K562 (cell line): ENCODE data around the gene INTS6.

Experiments
- MEF2A ChIP-seq: IDR thresholded peaks from 2 replicates; pipeline ENCODE4 v1.6.1; 2011; ENCODE audit warnings: low read depth, mild to moderate bottlenecking, low read length, moderate library complexity; ENCODE audit not compliant: control insufficient read depth
- YY1 ChIP-seq, 3 experiments: IDR thresholded peaks; 2 replicates each; pipeline ENCODE4 v1.6.1; 2011; ENCODE audit warnings: low read length in 2 of 3, mild to moderate bottlenecking in 2 of 3, moderate library complexity in 2 of 3, borderline replicate concordance in 1 of 3, control low read depth in 1 of 3, low read depth in 1 of 3; ENCODE audit not compliant: insufficient read depth in 3 of 3, insufficient replicate concordance in 2 of 3, control insufficient read depth in 1 of 3, insufficient read length in 1 of 3; ENCODE audit errors: extremely low read depth in 1 of 3
- ZBTB17 ChIP-seq: fragments of 450-650 bp; formaldehyde crosslinking; IDR thresholded peaks from 2 replicates; pipeline ENCODE4 v1.4.0; 2020; ENCODE audit warnings: mild to moderate bottlenecking
- ZNF384 ChIP-seq: IDR thresholded peaks from 2 replicates; pipeline ENCODE4 v1.6.1; 2012; ENCODE audit warnings: low read depth, low read length, improper control_type of control experiment
- TF ChIP-seq, protein P1 (sequence below): fragments of 450-650 bp; formaldehyde crosslinking; IDR thresholded peaks from 2 replicates; pipeline ENCODE4 v1.4.0; 2022; ENCODE audit warnings: missing genetic modification characterization
- TF ChIP-seq, protein P2 (sequence below), 3 experiments: IDR thresholded peaks in 2 of 3; conservative IDR thresholded peaks in 1 of 3; 2 replicates each; pipeline ENCODE4 v1.5.1; 2011 to 2012; ENCODE audit warnings: low read length in 3 of 3, mild to moderate bottlenecking in 3 of 3, control low read depth in 2 of 3, improper control_type of control experiment in 1 of 3, inconsistent platforms in 1 of 3, low read depth in 1 of 3, mixed read lengths in 1 of 3, moderate library complexity in 1 of 3; ENCODE audit not compliant: insufficient read depth in 2 of 3

DNA sequence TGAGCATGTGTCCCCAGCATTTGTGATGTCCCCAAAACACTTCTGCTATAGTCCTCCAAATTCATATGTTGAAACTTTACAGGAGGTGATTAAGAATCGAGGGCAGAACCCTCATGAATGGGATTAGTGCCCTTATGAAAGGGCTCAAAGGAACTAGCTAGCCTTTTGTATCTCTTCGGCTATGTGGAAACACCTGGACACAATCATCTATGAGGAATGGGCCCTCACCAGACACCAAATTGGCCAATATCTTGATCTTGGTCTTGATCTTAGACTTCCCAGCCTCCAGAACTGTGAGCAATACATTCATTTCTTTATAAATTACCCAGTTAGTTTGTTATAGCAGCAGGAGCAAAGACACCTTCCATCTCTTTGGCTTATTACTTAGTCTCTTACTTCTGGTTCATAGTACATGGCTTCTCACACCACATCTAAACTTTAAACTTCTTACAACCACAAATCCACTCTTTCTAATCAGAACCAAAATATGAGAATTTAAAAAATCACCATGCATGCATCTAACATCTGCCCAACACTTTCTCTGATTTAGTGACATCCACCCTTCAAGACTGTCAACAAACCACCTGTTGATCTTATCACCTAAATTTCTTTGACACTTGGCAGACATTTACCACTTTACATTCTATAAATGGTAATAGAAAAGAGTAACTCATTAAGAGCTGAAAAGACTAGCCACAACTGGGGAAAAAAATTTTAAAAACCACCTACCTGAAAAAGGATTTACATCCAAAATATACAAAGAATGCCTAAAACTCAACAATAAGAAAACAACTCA, 120.1 kb downstream of the INTS6 start:
- TF ChIP-seq ZNF384 = no peak
- TF ChIP-seq YY1 (IDR thresholded peaks at IDR 0.05; ENCODE audit: borderline replicate concordance in 1 of 3, control insufficient read depth in 1 of 3, extremely low read depth in 1 of 3, insufficient read depth in 3 of 3, insufficient read length in 1 of 3, insufficient replicate concordance in 2 of 3, low read depth in 1 of 3, low read length in 2 of 3) = no peak
- TF ChIP-seq MEF2A = no peak
- no peak for TF ChIP-seq ZBTB17
- TF ChIP-seq, protein P1, sequence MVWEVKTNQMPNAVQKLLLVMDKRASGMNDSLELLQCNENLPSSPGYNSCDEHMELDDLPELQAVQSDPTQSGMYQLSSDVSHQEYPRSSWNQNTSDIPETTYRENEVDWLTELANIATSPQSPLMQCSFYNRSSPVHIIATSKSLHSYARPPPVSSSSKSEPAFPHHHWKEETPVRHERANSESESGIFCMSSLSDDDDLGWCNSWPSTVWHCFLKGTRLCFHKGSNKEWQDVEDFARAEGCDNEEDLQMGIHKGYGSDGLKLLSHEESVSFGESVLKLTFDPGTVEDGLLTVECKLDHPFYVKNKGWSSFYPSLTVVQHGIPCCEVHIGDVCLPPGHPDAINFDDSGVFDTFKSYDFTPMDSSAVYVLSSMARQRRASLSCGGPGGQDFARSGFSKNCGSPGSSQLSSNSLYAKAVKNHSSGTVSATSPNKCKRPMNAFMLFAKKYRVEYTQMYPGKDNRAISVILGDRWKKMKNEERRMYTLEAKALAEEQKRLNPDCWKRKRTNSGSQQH (CRISPR knock-in tag) = no peak
- TF ChIP-seq, protein P2, sequence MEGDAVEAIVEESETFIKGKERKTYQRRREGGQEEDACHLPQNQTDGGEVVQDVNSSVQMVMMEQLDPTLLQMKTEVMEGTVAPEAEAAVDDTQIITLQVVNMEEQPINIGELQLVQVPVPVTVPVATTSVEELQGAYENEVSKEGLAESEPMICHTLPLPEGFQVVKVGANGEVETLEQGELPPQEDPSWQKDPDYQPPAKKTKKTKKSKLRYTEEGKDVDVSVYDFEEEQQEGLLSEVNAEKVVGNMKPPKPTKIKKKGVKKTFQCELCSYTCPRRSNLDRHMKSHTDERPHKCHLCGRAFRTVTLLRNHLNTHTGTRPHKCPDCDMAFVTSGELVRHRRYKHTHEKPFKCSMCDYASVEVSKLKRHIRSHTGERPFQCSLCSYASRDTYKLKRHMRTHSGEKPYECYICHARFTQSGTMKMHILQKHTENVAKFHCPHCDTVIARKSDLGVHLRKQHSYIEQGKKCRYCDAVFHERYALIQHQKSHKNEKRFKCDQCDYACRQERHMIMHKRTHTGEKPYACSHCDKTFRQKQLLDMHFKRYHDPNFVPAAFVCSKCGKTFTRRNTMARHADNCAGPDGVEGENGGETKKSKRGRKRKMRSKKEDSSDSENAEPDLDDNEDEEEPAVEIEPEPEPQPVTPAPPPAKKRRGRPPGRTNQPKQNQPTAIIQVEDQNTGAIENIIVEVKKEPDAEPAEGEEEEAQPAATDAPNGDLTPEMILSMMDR (IDR thresholded peaks at IDR 0.05 in 2 of 3, conservative IDR thresholded peaks at IDR 0.05 in 1 of 3; ENCODE audit: insufficient read depth in 2 of 3, low read depth in 1 of 3, low read length in 3 of 3) = no peak
